Superior temporal gyrus (tissue), 1 donor: Measurements from ENCODE around the gene MSL1.
"Not testable (repeated sequence)": the region's sequence is repeated elsewhere in the genome, so short reads cannot be mapped to it uniquely, and the experiment has no call there.

ENCODE experiments used
- DNase-seq: peaks from one replicate; pipeline ENCODE4 v3.0.0-alpha.2; 2016; ENCODE audit errors: extremely low spot score

Gene MSL1

GRCh38 chr17:40130352-40131042, 8.7 kb downstream of the MSL1 start:
- no peak for DNase-seq

GRCh38 chr17:40134184-40134583, 12.4 kb downstream of the MSL1 start:
- DNase-seq: no peak

- no peak for DNase-seq
These were observed 14.0 kb downstream of the MSL1 start for GRCh38 chr17:40135817-40136216.

DNA sequence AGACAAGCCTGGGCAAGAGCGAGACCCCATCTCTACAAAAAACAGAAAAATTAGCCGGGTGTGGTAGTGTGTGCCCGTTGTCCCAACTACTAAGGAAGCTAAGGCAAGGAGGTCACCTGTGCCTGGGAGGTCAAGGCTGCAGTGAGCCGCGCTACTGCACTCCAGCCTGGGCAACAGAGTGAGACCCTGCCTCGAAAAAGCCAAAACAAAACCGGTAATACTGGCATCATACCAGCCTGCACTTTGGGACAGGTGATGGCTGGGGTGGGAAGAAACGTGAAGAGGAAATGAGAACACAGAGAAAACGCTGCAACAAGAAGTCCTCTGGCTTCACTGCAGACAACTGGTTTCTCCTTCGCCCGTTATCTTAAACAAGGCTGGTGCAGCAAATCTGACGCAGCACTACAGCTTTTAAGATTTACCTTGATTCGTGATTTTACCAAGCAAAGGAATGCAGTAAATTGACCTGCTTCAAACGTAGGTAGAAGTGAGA, 17.8 kb downstream of the MSL1 start:
- DNase-seq: no peak

DNA sequence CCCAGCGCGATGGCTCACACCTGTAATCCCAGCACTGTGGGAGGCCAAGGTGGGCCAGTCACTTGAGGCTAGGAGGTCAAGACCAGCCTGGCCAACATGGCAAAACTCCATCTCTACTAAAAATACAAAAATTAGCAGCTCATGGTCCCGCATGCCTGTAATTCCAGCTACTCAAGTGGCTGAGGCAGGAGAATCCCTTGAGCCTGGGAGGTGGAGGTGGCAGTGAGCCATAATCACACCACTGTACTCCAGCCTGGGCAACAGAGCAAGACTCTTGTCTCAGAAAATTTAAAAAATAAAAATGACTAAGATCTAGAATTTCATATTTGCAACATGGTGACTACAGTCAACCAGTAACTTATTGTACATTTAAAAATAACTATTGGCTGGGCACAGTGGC, 21.4 kb downstream of the MSL1 start:
- not testable (repeated sequence) for DNase-seq

DNA sequence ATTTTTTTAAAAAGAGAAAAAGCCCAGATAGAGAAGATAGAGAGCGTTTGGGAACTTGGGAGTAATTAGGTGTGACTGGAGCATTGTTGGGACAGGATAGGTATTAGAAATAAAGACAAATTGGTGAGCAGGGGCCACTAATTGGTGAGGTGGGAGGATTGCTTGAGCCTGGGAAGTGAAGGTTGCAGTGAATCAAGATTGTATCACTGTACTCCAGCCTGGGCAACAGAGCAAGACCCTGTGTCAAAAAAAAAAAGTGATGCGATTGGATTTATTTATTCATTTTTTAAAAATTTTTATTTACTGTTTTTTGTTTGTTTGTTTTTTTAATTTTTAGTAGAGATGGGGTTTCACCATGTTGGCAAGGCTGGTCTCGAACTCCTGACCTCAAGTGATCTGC, 23.7 kb downstream of the MSL1 start:
- no peak for DNase-seq

GRCh38 chr17:40148527-40148926, 26.8 kb downstream of the MSL1 start:
- DNase-seq: no peak

DNA sequence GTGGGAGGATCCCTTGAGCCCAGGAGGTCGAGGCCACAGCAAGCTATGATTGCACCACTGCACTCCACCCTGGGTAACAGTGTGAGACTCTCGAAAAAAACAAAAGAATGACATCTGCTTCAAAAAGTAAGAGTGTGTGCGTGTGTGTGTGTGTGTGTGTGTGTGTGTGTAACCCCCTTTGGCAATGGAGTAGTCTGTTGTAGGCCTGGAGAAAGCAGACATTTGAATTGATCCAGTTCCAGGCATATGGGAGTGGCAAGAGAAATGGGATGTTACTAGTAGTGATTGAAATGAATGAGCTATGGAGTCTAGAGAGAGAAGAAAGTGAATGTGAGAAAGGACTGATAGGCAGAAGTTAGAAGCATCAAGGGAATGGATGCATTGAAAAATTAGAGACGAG, 28.5 kb downstream of the MSL1 start:
- no peak for DNase-seq

DNA sequence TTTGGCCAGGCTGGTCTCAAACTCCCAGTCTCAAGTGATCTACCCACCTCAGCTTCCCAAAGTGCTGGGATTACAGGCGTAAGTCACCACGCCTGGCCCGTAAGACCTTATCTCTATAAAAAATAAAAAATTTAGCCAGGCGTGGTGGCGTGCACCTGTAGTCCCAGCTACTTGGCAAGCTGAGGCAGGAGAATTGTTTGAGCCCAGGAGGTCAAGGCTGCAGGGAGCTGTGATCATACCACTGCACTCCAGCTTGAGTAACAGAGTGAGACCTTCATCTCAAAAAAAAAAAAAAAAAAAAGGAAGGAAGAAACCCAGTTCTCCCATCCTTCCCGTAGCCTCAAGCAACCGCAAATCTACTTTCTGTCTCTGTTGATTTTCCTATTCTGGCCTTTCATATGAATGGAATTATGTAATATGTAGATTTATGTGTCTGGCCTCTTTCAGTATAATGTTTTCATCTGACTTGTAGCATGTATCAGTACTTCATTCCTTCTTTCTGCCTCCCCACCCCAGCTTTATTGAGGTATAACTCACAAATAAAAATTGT, 29.7 kb downstream of the MSL1 start:
- no peak for DNase-seq

GRCh38 chr17:40153603-40154236, 31.9 kb downstream of the MSL1 start:
- DNase-seq: no peak

- DNase-seq: no peak
These were observed 36.2 kb downstream of the MSL1 start for GRCh38 chr17:40157973-40158372.

GRCh38 chr17:40158438-40159013, 36.8 kb downstream of the MSL1 start:
- DNase-seq: no peak

DNA sequence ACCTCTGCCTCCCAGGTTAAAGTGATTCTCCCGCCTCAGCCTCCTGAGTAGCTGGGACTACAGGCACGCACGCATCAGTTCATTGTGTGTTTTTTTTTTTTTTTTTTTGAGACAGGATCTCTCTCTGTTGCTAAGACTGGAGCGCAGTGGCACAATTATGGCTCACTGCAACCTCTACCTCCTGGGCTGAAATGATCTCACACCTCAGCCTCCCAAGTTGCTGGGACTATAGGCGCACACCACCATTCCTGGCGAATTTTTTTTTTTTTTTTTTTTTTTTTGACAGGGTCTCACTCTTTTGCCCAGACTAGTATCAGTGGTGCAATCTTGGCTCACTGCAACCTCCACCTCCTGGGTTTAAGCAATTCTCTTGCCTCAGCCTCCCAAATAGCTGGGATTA, 37.7 kb downstream of the MSL1 start:
- no peak for DNase-seq

DNA sequence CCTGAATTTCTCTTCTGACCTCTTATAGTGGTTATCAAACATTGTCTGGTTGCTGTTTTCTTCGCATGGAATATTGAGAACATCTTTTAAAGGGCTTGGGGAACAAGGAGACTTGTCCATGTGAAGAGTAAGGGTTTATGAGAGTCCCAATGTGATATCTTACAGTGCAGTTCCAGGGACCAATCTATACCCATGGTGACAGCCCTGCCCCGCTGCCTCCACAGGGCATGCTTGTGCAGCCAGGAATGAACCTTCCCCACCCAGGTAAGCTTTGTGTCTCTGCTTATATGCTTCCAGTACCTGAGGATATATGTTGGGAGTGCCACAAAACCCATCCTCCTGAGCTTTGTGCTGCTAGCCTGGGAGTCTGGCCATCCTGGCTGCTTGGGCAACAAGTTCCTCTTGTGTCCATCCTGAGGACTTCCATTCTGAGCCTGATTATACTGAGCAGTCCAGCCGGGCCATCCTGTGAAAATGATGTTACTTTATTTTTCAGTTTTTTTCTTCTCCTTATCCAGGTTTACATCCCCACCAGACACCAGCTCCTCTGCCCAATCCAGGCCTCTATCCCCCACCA, 46.0 kb downstream of the MSL1 start:
- DNase-seq: no peak

- DNase-seq: peak; percentile 92
These were observed 46.6 kb downstream of the MSL1 start for GRCh38 chr17:40168262-40168832.

GRCh38 chr17:40170325-40170724, 48.6 kb downstream of the MSL1 start:
- DNase-seq: no peak

GRCh38 chr17:40171750-40172149, 50.0 kb downstream of the MSL1 start:
- DNase-seq: no peak

DNA sequence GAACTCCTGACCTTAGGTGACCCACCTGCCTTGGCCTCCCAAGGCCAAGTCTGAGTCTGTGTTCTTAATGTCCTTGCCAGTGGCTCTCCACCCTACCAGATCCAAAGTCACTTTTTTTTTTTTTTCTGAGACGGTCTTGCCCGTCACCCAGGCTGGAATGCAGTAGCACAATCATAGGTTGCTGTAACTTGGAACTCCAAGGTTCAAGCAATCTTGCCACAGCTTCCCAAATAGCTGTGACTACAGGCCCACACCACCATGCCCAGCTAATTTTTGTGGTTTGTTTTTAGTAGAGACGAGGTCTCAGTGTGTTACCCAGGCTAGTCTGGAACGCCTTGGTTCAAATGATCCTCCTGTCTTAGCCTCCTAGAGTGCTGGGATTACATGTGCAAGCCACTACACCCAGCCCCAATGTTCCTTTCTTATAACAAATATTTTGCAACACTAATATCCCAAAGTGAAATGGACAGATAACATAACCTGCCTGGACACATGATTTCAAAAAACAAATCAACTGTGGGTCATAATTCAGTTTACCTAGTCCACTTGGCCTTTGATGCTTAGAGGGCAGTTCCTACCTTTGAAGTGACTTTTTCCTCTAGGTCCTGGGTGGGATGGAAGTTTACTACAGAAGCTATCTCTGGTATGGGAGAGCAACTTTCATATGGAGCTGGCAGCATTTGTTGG, 51.5 kb downstream of the MSL1 start:
- no peak for DNase-seq

DNA sequence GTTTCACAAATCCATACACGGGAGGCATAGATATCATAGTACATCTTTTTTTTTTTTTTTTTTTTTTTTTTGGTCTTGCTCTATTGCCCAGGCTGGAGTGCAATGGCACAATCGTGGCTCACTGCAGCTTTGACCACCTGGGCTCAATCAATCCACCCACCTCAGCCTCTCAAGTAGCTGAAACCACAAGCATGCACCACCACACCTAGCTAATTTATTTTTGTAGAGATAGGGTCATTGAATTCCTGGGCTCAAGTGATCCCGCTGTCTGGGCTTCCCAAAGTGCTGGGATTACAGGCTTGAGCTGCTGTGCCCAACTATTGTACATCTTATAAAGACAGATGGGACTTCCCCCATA, 52.0 kb downstream of the MSL1 start:
- DNase-seq: no peak

GRCh38 chr17:40174514-40174913, 52.7 kb downstream of the MSL1 start:
- DNase-seq: no peak

GRCh38 chr17:40175928-40176753, 54.4 kb downstream of the MSL1 start:
- DNase-seq: no peak
